Activated naive CD8-positive, alpha-beta T cell treated with anti-CD3 and anti-CD28 coated beads, Interleukin-2, amount 50 U/mL, for 24 hours (primary cell): ENCODE data around the gene LOXL4.
"Not testable (repeated sequence)": the region's sequence is repeated elsewhere in the genome, so short reads cannot be mapped to it uniquely, and the experiment has no call there.

ENCODE experiments used
- ATAC-seq: fragments of 150-1000 bp; cut with Tn5 transposase; one replicate; pipeline ENCODE4 v1.10.0; 2021
- DNase-seq: peaks from one replicate; pipeline ENCODE4 v3.0.0; 2021
- H3K27ac Mint-ChIP-seq: one replicate; pipeline ENCODE4 v1.8.0; 2021; ENCODE audit warnings: mild to moderate bottlenecking, mixed read lengths
- H3K27me3 Mint-ChIP-seq: one replicate; pipeline ENCODE4 v1.8.0; 2021; ENCODE audit warnings: mixed read lengths
- H3K36me3 Mint-ChIP-seq: one replicate; pipeline ENCODE4 v1.8.0; 2021; ENCODE audit warnings: low read depth, mixed read lengths
- H3K4me1 Mint-ChIP-seq: one replicate; pipeline ENCODE4 v1.8.0; 2021; ENCODE audit warnings: mixed read lengths
- H3K4me3 Mint-ChIP-seq: one replicate; pipeline ENCODE4 v1.8.0; 2021; ENCODE audit warnings: mild to moderate bottlenecking, moderate library complexity, mixed read lengths
- H3K9me3 Mint-ChIP-seq: one replicate; pipeline ENCODE4 v1.8.0; 2021; ENCODE audit warnings: mixed read lengths

Gene LOXL4

DNA sequence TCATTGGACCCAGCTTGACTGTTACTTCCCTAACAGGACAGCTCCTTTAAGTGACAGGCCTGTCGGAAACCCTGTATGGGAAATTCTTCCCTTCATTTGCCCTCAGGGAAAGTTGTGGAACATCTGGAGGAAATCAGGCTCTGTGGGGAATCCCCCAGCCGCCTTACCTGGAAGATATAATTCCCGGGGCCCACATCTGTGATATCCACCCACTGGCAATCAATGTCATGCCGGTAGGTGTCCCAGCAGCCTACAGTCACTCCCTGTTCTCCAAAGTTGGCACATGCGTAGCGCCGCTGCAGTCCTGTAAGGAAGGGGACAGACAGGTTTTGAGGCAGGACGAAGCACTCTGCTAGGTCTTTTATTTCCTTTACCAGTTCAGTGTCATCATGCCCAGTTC, 16.6 kb downstream of the LOXL4 start:
- ATAC-seq (no peak), DNase-seq (no peak)
- Mint-ChIP-seq H3K27ac (no peak overlapping the region), H3K4me3 (no peak overlapping the region), H3K4me1 (no peaks in the 10 kb centered on the region), H3K36me3 (peaks cover 15% of the 10 kb centered on the region), H3K9me3 (no peaks in the 10 kb centered on the region), H3K27me3 (no peaks in the 10 kb centered on the region)

DNA sequence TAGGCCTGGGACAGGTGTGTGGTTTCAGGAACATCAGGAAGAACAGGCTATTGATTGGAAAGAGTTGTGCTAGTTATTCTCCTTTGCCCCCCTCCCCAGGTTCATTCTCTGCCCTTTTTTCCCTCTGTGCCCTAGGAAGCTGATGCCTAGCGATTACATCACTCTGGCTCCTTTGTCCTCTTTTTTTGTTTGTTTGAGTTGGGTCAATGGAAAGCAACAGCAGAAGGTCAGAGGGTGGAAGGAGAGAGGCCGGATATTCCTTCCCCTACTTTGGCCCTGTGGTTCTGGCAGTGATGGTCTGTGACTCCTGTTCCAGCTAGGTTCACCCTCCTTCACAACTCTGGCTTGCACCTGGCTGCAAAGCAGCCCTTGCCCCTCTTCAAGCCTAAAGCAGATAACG, 18.9 kb downstream of the LOXL4 start:
- H3K9me3 Mint-ChIP-seq = no peaks in the 10 kb centered on the region
- DNase-seq = no peak
- H3K27ac Mint-ChIP-seq = no peak overlapping the region
- H3K27me3 Mint-ChIP-seq = no peaks in the 10 kb centered on the region
- H3K4me3 Mint-ChIP-seq = no peak overlapping the region
- peaks cover 24% of the 10 kb centered on the region for H3K36me3 Mint-ChIP-seq
- no peak for ATAC-seq
- H3K4me1 Mint-ChIP-seq = no peaks in the 10 kb centered on the region

DNA sequence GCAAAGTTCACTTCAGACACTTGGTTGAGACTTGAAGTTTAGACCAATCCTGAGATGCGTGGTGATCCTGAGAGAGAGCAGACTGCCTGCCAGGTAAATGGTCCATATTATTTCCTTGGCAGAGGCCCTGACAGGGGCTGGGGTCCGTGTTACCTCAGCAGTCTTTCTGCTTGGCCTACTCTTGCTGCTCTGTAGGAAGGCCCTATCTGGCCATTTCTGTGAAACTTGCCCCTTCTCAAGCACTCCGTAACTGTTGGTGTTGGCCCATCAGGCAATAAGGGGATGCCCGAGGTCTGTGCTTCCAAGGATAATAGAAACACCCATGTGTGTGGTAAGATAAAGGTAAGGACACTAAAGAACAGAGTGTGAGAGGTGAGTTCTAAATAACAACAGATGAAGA, 20.0 kb downstream of the LOXL4 start:
- ATAC-seq = no peak
- Mint-ChIP-seq H3K4me3 (no peak overlapping the region), H3K4me1 (no peaks in the 10 kb centered on the region), H3K27me3 (no peaks in the 10 kb centered on the region), H3K36me3 (peaks cover 28% of the 10 kb centered on the region), H3K9me3 (no peaks in the 10 kb centered on the region), H3K27ac (no peak overlapping the region)
- DNase-seq = no peak

DNA sequence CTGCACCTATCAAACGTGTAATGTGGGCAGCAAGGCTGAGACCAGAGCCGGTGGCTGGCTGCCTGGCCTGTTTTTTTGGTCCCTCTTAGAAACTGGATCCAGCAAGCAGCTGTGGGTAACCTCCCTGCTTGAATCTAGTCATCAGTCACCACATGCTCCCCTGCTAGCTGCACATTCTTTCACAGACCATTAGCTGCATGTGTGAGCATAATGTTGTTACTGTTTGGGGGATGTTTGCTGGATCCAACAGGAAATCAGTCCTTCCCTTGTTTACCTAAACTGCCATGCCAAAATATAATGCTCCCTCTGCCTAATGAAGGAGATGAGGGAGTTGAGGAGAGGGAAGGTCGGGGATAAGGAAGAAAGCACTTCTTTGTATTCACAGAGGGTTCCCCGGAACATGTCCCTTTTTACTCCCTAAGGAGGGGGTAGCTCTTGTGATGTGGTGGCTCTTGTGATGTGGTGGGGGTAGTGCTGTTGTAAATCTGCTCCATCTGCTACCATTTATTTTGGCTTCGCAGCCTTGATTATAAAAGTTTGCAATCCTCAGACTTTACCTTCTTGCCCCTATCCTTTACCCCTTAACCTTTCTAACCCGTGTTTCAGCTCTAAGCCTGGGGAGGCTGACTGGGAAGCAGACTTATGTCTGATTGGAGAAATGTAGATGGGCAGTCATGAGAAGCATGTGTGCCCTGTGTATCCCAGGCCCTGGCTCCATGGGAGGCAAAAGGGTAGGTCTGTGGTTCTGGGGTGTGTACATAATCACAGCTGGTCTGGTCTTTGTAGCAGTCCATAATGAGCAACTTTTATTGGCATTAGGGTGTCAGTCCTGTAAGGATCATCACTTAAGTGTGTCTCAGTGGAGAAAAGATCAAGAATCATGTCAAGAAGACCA, 20.8 kb downstream of the LOXL4 start:
- no peak for ATAC-seq
- DNase-seq = no peak
- Mint-ChIP-seq H3K4me1 (no peaks in the 10 kb centered on the region), H3K4me3 (no peak overlapping the region), H3K9me3 (no peaks in the 10 kb centered on the region), H3K36me3 (peaks cover 31% of the 10 kb centered on the region), H3K27me3 (no peaks in the 10 kb centered on the region), H3K27ac (no peak overlapping the region)

DNA sequence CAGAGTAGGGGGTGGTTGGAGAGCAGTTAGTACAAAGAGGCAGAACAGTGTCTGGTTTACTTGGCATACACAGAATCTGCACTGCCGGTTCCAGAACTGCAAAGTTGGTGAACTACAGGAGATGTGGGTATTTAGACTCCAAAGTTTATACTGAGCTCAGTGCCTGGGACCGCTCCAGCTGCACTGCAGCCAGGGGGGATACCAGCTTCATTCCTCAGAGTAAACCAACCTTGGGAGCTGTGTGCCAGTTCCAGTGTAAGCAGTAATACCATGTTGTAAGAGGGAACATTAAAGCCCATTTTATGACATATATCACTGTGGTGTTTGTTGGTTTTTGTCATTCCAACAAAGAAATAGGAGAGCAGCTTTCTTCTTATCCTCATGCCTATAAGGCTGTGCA, 23.4 kb downstream of the LOXL4 start:
- Mint-ChIP-seq H3K4me1 (no peaks in the 10 kb centered on the region), H3K27me3 (no peaks in the 10 kb centered on the region), H3K4me3 (no peak overlapping the region), H3K36me3 (peaks cover 36% of the 10 kb centered on the region), H3K9me3 (no peaks in the 10 kb centered on the region), H3K27ac (no peak overlapping the region)
- DNase-seq = no peak
- no peak for ATAC-seq

DNA sequence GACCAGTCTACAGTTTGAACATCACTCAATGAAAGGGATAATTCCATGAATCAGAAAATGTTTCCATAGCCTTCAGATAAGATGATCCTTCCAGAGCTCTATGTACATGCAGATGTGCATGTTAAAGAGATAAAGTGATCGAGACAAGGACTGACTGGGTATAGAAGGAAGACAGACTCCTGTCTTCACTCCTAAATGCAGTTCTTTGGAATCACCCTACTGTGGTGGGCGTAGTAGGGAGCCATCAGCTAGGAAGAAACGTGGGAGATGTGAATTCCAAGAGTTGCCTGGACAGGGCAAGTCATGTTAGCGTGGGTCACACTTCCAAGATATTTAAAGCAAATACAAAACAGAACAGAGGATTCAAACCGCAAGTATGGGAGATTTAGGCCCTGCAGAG, 23.9 kb downstream of the LOXL4 start:
- no peak for DNase-seq
- no peaks in the 10 kb centered on the region for H3K9me3 Mint-ChIP-seq
- no peaks in the 10 kb centered on the region for H3K4me1 Mint-ChIP-seq
- H3K27me3 Mint-ChIP-seq = no peaks in the 10 kb centered on the region
- H3K36me3 Mint-ChIP-seq = peaks cover 35% of the 10 kb centered on the region
- ATAC-seq = no peak
- no peak overlapping the region for H3K4me3 Mint-ChIP-seq
- H3K27ac Mint-ChIP-seq = no peak overlapping the region

DNA sequence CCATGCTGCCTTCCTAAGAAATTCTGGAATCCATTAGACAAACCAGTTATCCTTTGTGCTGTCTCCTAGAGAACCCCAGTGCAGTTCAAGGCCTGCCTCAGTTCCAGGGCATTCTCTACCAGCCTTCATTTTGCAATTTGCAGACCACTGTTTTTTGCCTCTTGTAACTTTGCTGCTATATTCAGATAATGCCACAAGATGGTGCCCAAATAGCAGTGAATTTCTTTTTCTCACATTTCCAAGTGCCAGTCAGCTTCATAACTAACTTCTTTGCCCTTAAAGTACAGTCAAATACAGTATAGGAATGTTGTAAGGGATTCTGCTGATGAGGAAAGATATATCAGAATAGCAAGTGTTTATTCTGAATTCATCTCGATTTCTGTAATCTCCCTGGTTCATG, 25.2 kb downstream of the LOXL4 start:
- ATAC-seq (no peak), DNase-seq (no peak)
- Mint-ChIP-seq H3K27ac (no peak overlapping the region), H3K4me1 (no peaks in the 10 kb centered on the region), H3K4me3 (no peak overlapping the region), H3K9me3 (no peaks in the 10 kb centered on the region), H3K27me3 (no peaks in the 10 kb centered on the region), H3K36me3 (peaks cover 38% of the 10 kb centered on the region)

DNA sequence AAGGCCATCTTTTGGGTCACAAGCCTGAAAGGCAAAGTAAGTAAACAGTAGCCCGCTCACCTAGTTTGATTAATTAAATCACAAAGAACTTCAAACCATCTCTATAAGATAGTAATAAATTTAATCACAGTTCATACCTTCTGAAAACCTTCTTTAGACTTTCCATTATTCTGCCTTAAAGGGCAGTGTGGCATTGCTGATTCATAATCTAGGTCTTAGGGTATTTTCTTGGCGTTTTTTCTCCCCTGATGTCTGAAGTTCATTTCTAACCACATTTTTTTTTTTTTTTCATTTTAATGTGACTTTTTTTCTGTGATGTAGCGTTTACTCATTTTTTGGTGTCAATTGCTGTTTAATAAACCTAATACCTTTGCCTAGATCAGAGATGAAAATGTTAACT, 27.5 kb downstream of the LOXL4 start:
- Mint-ChIP-seq H3K4me1 (no peaks in the 10 kb centered on the region), H3K27me3 (no peaks in the 10 kb centered on the region), H3K36me3 (peaks cover 38% of the 10 kb centered on the region), H3K4me3 (no peak overlapping the region), H3K9me3 (no peaks in the 10 kb centered on the region), H3K27ac (no peak overlapping the region)
- DNase-seq = no peak
- peak; percentile 54 for ATAC-seq

DNA sequence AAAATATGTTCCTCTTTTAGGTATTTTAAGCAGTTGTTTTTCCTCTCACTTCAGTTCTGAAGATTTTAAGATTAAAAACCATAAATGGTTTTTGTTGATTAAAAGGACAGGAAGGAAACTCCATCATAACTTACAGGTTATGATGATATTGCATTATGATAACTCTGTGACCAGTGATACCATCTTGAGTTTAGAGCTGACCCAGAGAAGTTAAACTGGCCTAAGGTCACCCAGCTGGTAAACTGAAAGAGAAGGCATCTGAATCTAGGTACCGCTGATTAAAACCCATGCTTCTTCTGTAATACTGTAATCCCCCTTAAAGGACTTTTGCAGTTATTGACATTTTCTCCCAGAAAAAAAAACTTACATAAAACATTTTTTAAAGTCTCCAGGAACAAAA, 29.6 kb downstream of the LOXL4 start:
- Mint-ChIP-seq H3K27ac (no peak overlapping the region), H3K36me3 (peaks cover 33% of the 10 kb centered on the region), H3K4me1 (no peaks in the 10 kb centered on the region), H3K4me3 (no peak overlapping the region), H3K27me3 (no peaks in the 10 kb centered on the region), H3K9me3 (no peaks in the 10 kb centered on the region)
- no peak for DNase-seq
- ATAC-seq = no peak

DNA sequence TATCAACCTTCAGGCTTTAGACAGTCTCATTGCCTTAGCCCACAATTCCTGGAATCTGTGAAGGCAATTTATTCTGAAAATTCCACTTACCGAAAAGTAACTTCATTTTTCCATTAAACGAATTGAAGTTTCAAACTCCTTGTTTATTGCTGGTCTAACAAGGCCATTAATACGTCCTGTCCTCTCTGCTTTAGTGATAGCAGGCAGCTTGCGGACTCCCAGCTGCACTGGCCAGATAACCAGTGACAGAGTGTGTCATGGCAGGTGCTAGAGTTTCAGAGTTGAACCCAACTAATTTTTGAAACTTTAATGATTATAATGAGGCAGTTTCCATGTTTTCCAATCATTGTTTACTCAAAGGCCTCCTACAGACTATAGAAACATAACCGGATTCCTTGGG, 31.1 kb downstream of the LOXL4 start:
- H3K9me3 Mint-ChIP-seq = no peaks in the 10 kb centered on the region
- no peak overlapping the region for H3K4me3 Mint-ChIP-seq
- no peak for ATAC-seq
- DNase-seq = no peak
- H3K27ac Mint-ChIP-seq = no peak overlapping the region
- H3K36me3 Mint-ChIP-seq = peaks cover 33% of the 10 kb centered on the region
- no peaks in the 10 kb centered on the region for H3K27me3 Mint-ChIP-seq
- H3K4me1 Mint-ChIP-seq = no peaks in the 10 kb centered on the region

DNA sequence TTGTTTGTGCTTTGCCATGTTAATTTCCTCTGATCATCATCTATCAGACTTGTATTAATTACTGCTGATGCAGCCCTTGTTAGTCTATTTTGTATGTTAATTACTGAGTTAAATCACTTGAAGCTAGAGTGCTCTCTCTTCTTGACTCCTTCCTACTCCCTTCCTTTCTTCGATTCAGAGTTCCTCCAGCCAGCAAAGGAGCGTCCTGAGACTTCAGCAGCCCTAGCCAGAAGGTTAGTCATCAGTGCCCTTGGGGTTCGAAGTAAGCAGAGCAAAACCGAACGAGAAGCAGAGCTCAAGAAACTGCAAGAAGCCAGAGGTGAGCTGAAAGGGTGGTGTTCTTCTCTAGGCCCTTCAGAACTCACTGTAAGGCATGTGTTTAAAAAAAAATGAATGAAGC, 32.1 kb downstream of the LOXL4 start:
- no peaks in the 10 kb centered on the region for H3K4me1 Mint-ChIP-seq
- H3K27ac Mint-ChIP-seq = no peak overlapping the region
- no peak for ATAC-seq
- no peak overlapping the region for H3K4me3 Mint-ChIP-seq
- H3K27me3 Mint-ChIP-seq = no peaks in the 10 kb centered on the region
- peaks cover 32% of the 10 kb centered on the region for H3K36me3 Mint-ChIP-seq
- no peak for DNase-seq
- no peaks in the 10 kb centered on the region for H3K9me3 Mint-ChIP-seq

DNA sequence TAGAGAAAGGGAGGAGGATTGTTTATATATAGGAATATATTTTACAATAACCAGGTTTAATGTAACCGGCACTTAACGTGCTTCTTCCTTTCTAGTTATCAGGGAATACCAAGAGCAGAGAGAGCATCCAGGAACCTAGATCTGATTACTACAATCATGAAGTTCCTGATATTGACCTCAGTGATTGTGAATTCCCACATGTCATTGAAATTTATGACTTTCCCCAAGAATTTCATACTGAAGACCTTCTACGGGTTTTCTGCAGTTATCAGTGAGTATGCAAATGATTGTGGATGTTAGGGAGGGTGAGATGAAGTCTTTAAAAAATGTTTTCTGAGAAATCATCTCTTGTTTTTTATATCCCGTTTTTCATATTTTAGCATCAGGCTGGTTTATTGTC, 36.6 kb downstream of the LOXL4 start:
- H3K27ac Mint-ChIP-seq = no peak overlapping the region

DNA sequence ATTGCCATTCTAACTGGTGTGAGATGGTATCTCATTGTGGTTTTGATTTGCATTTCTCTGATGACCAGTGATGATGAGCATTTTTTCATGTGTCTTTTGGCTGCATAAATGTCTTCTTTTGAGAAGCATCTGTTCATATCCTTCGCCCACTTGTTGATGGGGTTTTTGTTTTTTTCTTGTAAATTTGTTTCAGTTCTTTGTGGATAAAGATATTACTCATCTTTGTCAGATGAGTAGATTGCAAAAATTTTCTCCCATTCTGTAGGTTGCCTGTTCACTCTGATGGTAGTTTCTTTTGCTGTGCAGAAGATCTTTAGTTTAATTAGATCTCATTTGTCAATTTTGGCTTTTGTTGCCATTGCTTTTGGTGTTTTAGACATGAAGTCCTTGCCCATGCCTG, 39.7 kb downstream of the LOXL4 start:
- DNase-seq = not testable (repeated sequence)

More for the DNA sequence above, 36.6 kb downstream of the LOXL4 start:
- no peak for DNase-seq
- Mint-ChIP-seq H3K9me3 (peaks cover 4% of the 10 kb centered on the region), H3K36me3 (peaks cover 30% of the 10 kb centered on the region), H3K4me1 (peaks cover 6% of the 10 kb centered on the region), H3K27me3 (no peaks in the 10 kb centered on the region), H3K4me3 (no peak overlapping the region)
- no peak for ATAC-seq

DNA sequence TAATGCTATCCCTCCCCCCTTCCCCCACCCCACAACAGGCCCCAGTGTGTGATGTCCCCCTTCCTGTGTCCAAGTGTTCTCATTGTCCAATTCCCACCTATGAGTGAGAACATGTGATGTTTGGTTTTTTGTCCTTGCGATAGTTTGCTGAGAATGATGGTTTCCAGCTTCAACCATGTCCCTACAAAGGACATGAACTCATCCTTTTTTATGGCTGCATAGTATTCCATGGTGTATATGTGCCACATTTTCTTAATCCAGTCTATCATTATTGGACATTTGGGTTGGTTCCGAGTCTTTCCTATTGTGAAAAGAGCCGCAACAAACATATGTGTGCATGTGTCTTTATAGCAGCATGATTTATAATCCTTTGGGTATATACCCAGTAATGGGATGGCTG, 40.3 kb downstream of the LOXL4 start:
- not testable (repeated sequence) for DNase-seq, H3K4me3 Mint-ChIP-seq, ATAC-seq, H3K27me3 Mint-ChIP-seq, H3K9me3 Mint-ChIP-seq, H3K27ac Mint-ChIP-seq
- Mint-ChIP-seq H3K36me3 (peaks cover 31% of the 10 kb centered on the region), H3K4me1 (peaks cover 10% of the 10 kb centered on the region)

More for the DNA sequence above, 39.7 kb downstream of the LOXL4 start:
- peaks cover 10% of the 10 kb centered on the region for H3K4me1 Mint-ChIP-seq
- not testable (repeated sequence) for ATAC-seq, H3K27ac Mint-ChIP-seq, H3K4me3 Mint-ChIP-seq, H3K9me3 Mint-ChIP-seq, H3K27me3 Mint-ChIP-seq
- H3K36me3 Mint-ChIP-seq = peaks cover 31% of the 10 kb centered on the region

DNA sequence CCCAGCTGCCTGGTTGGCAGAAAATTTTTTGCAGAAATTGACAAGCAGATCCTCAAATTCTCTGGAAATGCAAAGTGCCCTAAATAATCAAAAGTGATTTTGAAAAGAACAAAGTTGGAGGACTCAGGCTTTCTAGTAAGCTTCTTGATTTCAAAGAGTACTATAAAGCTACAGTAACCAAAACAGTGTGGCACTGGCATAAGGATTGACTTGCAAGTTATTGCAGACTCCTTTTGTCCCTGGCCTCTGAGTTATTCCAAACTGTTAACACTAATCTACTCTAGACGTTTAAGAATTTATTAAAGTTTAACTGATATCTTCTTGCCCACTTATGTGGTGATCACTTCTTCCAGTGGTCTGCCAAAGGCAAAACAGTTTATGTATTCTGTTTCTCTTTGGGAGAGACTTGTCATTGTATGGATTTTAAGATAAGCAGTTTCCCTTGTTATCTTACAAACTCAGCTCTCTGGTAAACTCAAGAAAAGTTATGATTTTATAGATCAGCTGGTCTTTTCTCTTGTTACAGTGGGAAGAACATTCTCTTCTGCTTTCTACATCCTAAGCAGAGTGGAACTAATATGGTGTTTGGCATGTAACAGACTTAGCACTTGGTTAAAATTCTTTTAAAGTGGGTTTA, 41.4 kb downstream of the LOXL4 start:
- Mint-ChIP-seq H3K27me3 (no peaks in the 10 kb centered on the region), H3K36me3 (peaks cover 33% of the 10 kb centered on the region), H3K4me3 (no peak overlapping the region), H3K27ac (no peak overlapping the region), H3K9me3 (peaks cover 9% of the 10 kb centered on the region), H3K4me1 (peaks cover 10% of the 10 kb centered on the region)
- no peak for ATAC-seq
- DNase-seq = no peak
